Ascending aorta (tissue), 2 donors: ENCODE results near the gene HPCAL4. TPM values are rescaled to one million over a fixed set of nuclear protein-coding genes. Genes with fewer than 3 reads are reported as not detected.

ENCODE experiments used
- DNase-seq, 2 donors: peaks; one replicate each; pipeline ENCODE4 v3.0.0-alpha.2; 2019; ENCODE audit warnings: low spot score in 2 of 2
- H3K27ac ChIP-seq, 2 donors: fragments of 200-600 bp; sonication (generic); one replicate each; pipeline ENCODE4 v1.5.1; 2016 to 2017; ENCODE audit warnings: mild to moderate bottlenecking in 1 of 2
- H3K27me3 ChIP-seq: fragments of 200-600 bp; sonication (generic); one replicate; pipeline ENCODE4 v1.5.1; 2017
- H3K36me3 ChIP-seq, 2 donors: fragments of 200-600 bp; sonication (generic); one replicate each; pipeline ENCODE4 v1.5.1; 2016
- H3K4me1 ChIP-seq, 2 donors: fragments of 200-600 bp; sonication (generic); one replicate each; pipeline ENCODE4 v1.5.1; 2016 to 2017; ENCODE audit warnings: mild to moderate bottlenecking in 1 of 2
- H3K4me3 ChIP-seq, 2 donors: fragments of 200-600 bp; sonication (generic); one replicate each; pipeline ENCODE4 v1.5.1; 2016 to 2017; ENCODE audit warnings: mild to moderate bottlenecking in 1 of 2
- H3K9me3 ChIP-seq, 2 donors: fragments of 200-600 bp; sonication (generic); one replicate each; pipeline ENCODE4 v1.5.1; 2016
- intact Hi-C: fragments of 100-400 bp; cut with DNase I; formaldehyde crosslinking; loops from one replicate; pipeline ENCODE4 v1.15.1; 2023
- total RNA-seq: library from RNA; depleted of rRNA; stranded (reverse); fragments of >200 nt; gene quantifications from one replicate; pipeline ENCODE4 v1.1.0, GENCODE V29; 2016
- TF ChIP-seq, protein P1 (sequence below), 3 experiments: fragments of 200-600 bp in 2 of 3; fragments of 450-650 bp in 1 of 3; sonication (generic) in 2 of 3; IDR thresholded peaks; one replicate each; pipeline ENCODE4 v1.5.1; 2016 to 2019; ENCODE audit warnings: antibody characterized with exemption in 3 of 3, mild to moderate bottlenecking in 1 of 3, moderate library complexity in 1 of 3

HPCAL4 gene
- total RNA-seq, 1 donor from 2014 or later: not detected

DNA sequence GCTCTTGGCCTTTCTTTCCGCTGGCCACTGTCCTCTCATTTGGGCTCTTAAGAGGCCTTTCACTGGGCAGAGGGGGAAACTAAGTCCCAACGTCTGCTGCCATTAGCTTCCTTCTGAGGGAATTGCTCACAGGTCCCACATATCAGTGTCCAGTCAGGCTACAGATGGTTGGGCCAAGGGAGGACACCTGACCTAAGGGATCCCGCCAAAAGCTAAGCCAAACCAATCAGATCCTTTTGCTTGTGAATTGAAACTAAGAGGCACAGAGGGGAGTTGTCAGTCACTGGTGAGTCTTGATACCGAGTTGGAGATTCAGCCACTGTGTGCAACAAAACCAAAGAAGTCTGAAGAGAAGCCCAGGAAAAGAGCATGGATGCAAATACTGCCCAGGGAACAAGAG is 13.6 kb downstream of the HPCAL4 start:
- TF ChIP-seq, protein P1, sequence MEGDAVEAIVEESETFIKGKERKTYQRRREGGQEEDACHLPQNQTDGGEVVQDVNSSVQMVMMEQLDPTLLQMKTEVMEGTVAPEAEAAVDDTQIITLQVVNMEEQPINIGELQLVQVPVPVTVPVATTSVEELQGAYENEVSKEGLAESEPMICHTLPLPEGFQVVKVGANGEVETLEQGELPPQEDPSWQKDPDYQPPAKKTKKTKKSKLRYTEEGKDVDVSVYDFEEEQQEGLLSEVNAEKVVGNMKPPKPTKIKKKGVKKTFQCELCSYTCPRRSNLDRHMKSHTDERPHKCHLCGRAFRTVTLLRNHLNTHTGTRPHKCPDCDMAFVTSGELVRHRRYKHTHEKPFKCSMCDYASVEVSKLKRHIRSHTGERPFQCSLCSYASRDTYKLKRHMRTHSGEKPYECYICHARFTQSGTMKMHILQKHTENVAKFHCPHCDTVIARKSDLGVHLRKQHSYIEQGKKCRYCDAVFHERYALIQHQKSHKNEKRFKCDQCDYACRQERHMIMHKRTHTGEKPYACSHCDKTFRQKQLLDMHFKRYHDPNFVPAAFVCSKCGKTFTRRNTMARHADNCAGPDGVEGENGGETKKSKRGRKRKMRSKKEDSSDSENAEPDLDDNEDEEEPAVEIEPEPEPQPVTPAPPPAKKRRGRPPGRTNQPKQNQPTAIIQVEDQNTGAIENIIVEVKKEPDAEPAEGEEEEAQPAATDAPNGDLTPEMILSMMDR (IDR thresholded peaks at IDR 0.05): no peak
- Histone ChIP-seq H3K4me3 (no peak overlapping the region), H3K36me3 (no peaks in the 10 kb centered on the region), H3K27ac (no peak overlapping the region), H3K4me1 (no peaks in the 10 kb centered on the region), H3K27me3 (no peaks in the 10 kb centered on the region), H3K9me3 (no peaks in the 10 kb centered on the region)
- intact Hi-C loops: no loop called here
- DNase-seq: no peak

DNA sequence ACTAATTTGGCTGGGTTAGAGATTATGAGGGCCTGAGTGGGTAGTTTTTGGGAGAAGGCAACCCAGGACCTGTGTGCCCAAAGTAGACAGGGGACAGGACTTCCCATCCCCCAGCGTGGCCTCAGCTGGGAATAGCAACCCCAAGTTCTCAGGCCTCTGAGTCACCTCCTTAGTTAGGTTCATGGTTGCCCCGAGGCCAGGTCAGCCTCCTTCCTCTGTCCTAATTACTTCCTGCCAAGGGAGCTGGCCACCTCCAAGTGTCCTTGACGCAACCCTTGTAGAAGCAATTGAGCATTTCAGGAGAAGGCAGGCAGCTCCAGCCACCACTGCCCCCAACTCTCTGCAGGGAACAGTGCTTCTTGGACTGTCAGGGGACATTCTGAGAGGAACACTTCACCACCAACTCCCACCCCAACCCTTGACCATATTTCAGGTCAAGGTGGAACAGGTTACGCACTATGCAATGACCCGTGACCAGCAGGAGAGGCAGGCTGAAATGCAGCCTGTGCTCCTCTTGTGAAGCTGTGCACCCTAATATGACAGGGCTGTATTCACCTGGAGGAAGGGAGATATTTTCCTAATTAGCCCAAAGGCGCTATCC is 14.2 kb downstream of the HPCAL4 start:
- no peak for DNase-seq
- H3K9me3 ChIP-seq: no peaks in the 10 kb centered on the region
- H3K4me1 ChIP-seq: peaks cover 0 to 5% of the 10 kb centered on the region in 2 donors
- no peaks in the 10 kb centered on the region for H3K36me3 ChIP-seq
- TF ChIP-seq, protein P1 (IDR thresholded peaks at IDR 0.05): no peak
- H3K27ac ChIP-seq: no peak overlapping the region
- H3K4me3 ChIP-seq: no peak overlapping the region
- intact Hi-C loops: no loop called here
- H3K27me3 ChIP-seq: no peaks in the 10 kb centered on the region

DNA sequence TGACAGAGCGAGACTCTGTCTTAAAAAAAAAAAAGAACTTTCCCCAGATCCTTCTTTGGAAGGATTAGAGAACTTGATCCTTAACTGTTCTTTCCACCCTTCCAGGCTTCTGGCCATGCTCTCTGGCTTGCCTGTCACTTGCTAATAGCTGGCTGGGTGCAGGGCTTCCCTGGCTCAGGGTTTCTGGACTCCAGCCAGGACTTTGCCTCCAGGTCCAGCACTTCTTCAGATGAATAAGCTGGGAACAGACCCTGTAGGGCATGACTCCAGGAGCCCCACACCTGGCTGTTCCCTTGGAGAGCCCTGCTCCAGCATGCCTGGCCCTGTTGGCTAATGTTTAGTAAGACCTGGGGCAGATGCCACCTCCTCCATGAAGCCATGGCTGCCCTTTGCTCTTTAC is 16.0 kb downstream of the HPCAL4 start:
- no peaks in the 10 kb centered on the region for H3K27me3 ChIP-seq
- H3K27ac ChIP-seq: no peak overlapping the region
- peaks cover 0 to 16% of the 10 kb centered on the region in 2 donors for H3K4me1 ChIP-seq
- no peaks in the 10 kb centered on the region for H3K36me3 ChIP-seq
- no peak for DNase-seq
- intact Hi-C loops: no loop called here
- H3K4me3 ChIP-seq: no peak overlapping the region
- no peaks in the 10 kb centered on the region for H3K9me3 ChIP-seq
- TF ChIP-seq, protein P1 (IDR thresholded peaks at IDR 0.05): no peak

DNA sequence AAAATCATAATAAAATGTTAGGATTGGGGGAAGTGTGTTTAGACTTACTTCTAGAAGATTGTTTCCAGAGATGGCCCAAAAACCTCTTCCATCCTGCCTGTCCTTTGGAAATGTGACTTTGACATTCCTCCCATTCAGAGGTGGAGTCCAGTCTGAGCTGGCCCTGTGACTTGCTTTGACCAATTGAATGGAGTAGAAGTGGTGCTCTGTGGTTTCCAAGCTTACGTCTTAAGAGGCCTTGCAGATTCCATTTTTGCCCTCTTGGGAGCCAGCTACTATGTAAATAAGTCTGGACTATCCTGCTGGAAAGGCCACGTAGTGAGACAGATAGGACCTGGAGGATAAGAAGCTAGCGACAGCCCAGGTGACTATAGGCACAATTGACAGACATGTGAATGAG is 18.0 kb downstream of the HPCAL4 start:
- intact Hi-C loops: no loop called here
- Histone ChIP-seq H3K4me3 (no peak overlapping the region), H3K36me3 (no peaks in the 10 kb centered on the region), H3K9me3 (no peaks in the 10 kb centered on the region), H3K27me3 (no peaks in the 10 kb centered on the region), H3K27ac (no peak overlapping the region), H3K4me1 (peaks cover 0 to 16% of the 10 kb centered on the region in 2 donors)
- TF ChIP-seq, protein P1 (IDR thresholded peaks at IDR 0.05): no peak
- no peak for DNase-seq

DNA sequence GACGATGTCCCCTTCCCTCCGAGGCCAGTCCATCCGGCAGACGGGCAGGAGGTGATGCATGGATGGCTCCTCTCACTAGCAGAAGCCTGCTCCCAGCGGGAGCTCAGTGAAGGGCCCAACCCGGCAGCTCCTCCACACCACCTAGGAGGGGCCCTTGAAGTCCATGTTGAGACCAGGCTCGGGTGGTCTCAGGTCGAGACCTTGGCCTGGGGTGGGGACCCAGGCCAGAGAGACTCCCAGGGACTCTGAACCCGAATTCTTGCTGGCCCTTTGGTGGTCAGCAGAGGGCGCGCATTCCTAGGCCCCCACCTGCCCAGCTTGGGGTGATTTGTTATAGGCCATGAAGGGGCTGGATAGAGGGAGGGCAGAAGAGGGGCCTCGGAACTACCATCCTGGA is 18.7 kb downstream of the HPCAL4 start:
- H3K4me1 ChIP-seq: peaks cover 0 to 16% of the 10 kb centered on the region in 2 donors
- TF ChIP-seq, protein P1 (IDR thresholded peaks at IDR 0.05): peak in 1 of 3 experiments; percentile 19
- intact Hi-C loops: no loop called here
- no peak for DNase-seq
- H3K4me3 ChIP-seq: peak overlapping the region; percentile 66 to 67
- no peaks in the 10 kb centered on the region for H3K9me3 ChIP-seq
- no peaks in the 10 kb centered on the region for H3K27me3 ChIP-seq
- H3K36me3 ChIP-seq: no peaks in the 10 kb centered on the region
- no peak overlapping the region for H3K27ac ChIP-seq
